Measurements from ENCODE around the gene GOLGA6C.
"Not testable (repeated sequence)": the region's sequence is repeated elsewhere in the genome, so short reads cannot be mapped to it uniquely, and the experiment has no call there.

GOLGA6C gene

GRCh38 chr15:75223688-75224087, 34.4 kb upstream of the GOLGA6C start:
- TF ChIP-seq CTCF (IDR thresholded peaks at IDR 0.05; ENCODE audit: control extremely low read depth, extremely low read depth, low read depth, missing control alignments) = no peak
- ChIA-PET POLR2A (no interaction called here), CTCF (interaction anchor here (1.3 to 2.3 kb wide), 3 partner anchors 9 to 194 kb away, joined by 4 to 7 read pairs (median 6); partner anchors contain the start of gene C15orf39)
- no peak for DNase-seq (ENCODE audit: extremely low spot score)

- TF ChIP-seq CTCF (IDR thresholded peaks at IDR 0.05; ENCODE audit: control extremely low read depth, extremely low read depth, low read depth, missing control alignments) = no peak
- DNase-seq (ENCODE audit: extremely low spot score) = no peak
- ChIA-PET CTCF (interaction anchor here (1.3 to 2.3 kb wide), 3 partner anchors 9 to 195 kb away, joined by 4 to 7 read pairs (median 6); partner anchors contain the start of gene C15orf39), POLR2A (no interaction called here)
These were observed 33.9 kb upstream of the GOLGA6C start for GRCh38 chr15:75224281-75224680.

GRCh38 chr15:75225102-75225836, 32.9 kb upstream of the GOLGA6C start:
- DNase-seq (ENCODE audit: extremely low spot score); POLR2A ChIA-PET: not testable (repeated sequence)
- CTCF ChIA-PET = interaction anchor here (1.9 to 2.3 kb wide), 2 partner anchors 23 to 196 kb away, joined by 6 to 7 read pairs; partner anchors contain the start of gene C15orf39

- DNase-seq (ENCODE audit: extremely low spot score) = no peak
- TF ChIP-seq CTCF (IDR thresholded peaks at IDR 0.05; ENCODE audit: control extremely low read depth, extremely low read depth, low read depth, missing control alignments) = no peak
- ChIA-PET POLR2A (no interaction called here), CTCF (interaction anchor here (0.9 to 2.3 kb wide), 3 partner anchors 24 to 196 kb away, joined by 3 to 7 read pairs (median 3); partner anchors contain the start of gene C15orf39)
These were observed 32.0 kb upstream of the GOLGA6C start for GRCh38 chr15:75225951-75226732.

GRCh38 chr15:75227112-75227511, 31.0 kb upstream of the GOLGA6C start:
- not testable (repeated sequence) for DNase-seq (ENCODE audit: extremely low spot score)
- CTCF ChIA-PET = interaction anchor here (0.8 to 1.7 kb wide), 3 partner anchors 45 to 198 kb away, joined by 3 read pairs; no protein-coding TSS in a partner anchor

GRCh38 chr15:75227663-75228280, 30.4 kb upstream of the GOLGA6C start:
- no peak for DNase-seq (ENCODE audit: extremely low spot score)
- TF ChIP-seq CTCF (IDR thresholded peaks at IDR 0.05; ENCODE audit: control extremely low read depth, extremely low read depth, low read depth, missing control alignments) = no peak
- POLR2A ChIA-PET = interaction anchor here (2.1 kb wide), 1 partner anchor 9 kb away, joined by 6 read pairs; no protein-coding TSS in a partner anchor
- CTCF ChIA-PET = interaction anchor here (0.8 to 1.7 kb wide), 2 partner anchors 46 to 198 kb away, joined by 3 read pairs; no protein-coding TSS in a partner anchor

More at GRCh38 chr15:75227112-75227511, 31.0 kb upstream of the GOLGA6C start:
- POLR2A ChIA-PET = interaction anchor here (0.7 kb wide), 1 partner anchor 169 kb away, joined by 3 read pairs; no protein-coding TSS in a partner anchor

- ChIA-PET CTCF (no interaction called here), POLR2A (interaction anchor here (2.1 kb wide), 1 partner anchor 10 kb away, joined by 6 read pairs; no protein-coding TSS in a partner anchor)
- no peak for TF ChIP-seq CTCF (IDR thresholded peaks at IDR 0.05; ENCODE audit: control extremely low read depth, extremely low read depth, low read depth, missing control alignments)
- no peak for DNase-seq (ENCODE audit: extremely low spot score)
These were observed 29.3 kb upstream of the GOLGA6C start for GRCh38 chr15:75228787-75229186.
